Neural progenitor cell (in vitro differentiated cells): ENCODE measurements around the gene GTPBP1. TPM values are rescaled to one million over a fixed set of nuclear protein-coding genes. Genes with fewer than 3 reads are reported as not detected.

Experiments used
- DNase-seq: peaks from one replicate; pipeline ENCODE4 v3.0.0-alpha.2; 2016; ENCODE audit warnings: low spot score
- H2AFZ ChIP-seq: fragments of 200-600 bp; sonication (generic); replicated peaks from 2 replicates; pipeline ENCODE4 v1.6.1; 2016; ENCODE audit warnings: antibody characterized with exemption
- H3F3A ChIP-seq: fragments of 200-600 bp; sonication (generic); 2 replicates; pipeline ENCODE4 v1.6.1; 2016; ENCODE audit warnings: antibody characterized with exemption, low read depth
- H3K27ac ChIP-seq: fragments of 200-600 bp; sonication (generic); 2 replicates; pipeline ENCODE4 v1.5.1; 2016; ENCODE audit warnings: mild to moderate bottlenecking
- H3K27me3 ChIP-seq: fragments of 200-600 bp; sonication (generic); 2 replicates; pipeline ENCODE4 v1.6.1; 2016; ENCODE audit warnings: mild to moderate bottlenecking, moderate library complexity
- H3K36me3 ChIP-seq: fragments of 200-600 bp; sonication (generic); 2 replicates; pipeline ENCODE4 v1.5.1; 2016
- H3K4me1 ChIP-seq: fragments of 200-600 bp; sonication (generic); 2 replicates; pipeline ENCODE4 v1.6.1; 2016; ENCODE audit warnings: mixed run types
- H3K4me2 ChIP-seq: fragments of 200-600 bp; sonication (generic); 2 replicates; pipeline ENCODE4 v1.6.1; 2016
- H3K4me3 ChIP-seq: fragments of 200-600 bp; sonication (generic); 2 replicates; pipeline ENCODE4 v1.5.1; 2016
- H3K79me2 ChIP-seq: fragments of 200-600 bp; sonication (generic); 2 replicates; pipeline ENCODE4 v1.6.1; 2016; ENCODE audit warnings: low read depth
- H3K9ac ChIP-seq: fragments of 200-600 bp; sonication (generic); 2 replicates; pipeline ENCODE4 v1.6.1; 2016
- H3K9me3 ChIP-seq: fragments of 200-600 bp; sonication (generic); 2 replicates; pipeline ENCODE4 v1.5.1; 2016; ENCODE audit warnings: low read depth
- H4K20me1 ChIP-seq: fragments of 200-600 bp; sonication (generic); 2 replicates; pipeline ENCODE4 v1.6.1; 2016; ENCODE audit warnings: low read depth
- H3K27ac Mint-ChIP-seq: 3 replicates; pipeline ENCODE4 v1.8.0; 2021; ENCODE audit warnings: mixed read lengths
- H3K27me3 Mint-ChIP-seq: 2 replicates; pipeline ENCODE4 v1.8.0; 2022; ENCODE audit warnings: low read depth, mild to moderate bottlenecking, inconsistent platforms, moderate library complexity, mixed read lengths; ENCODE audit not compliant: insufficient read depth
- H3K36me3 Mint-ChIP-seq: 3 replicates; pipeline ENCODE4 v1.8.0; 2021; ENCODE audit warnings: mixed read lengths
- H3K4me1 Mint-ChIP-seq: 3 replicates; pipeline ENCODE4 v1.8.0; 2021; ENCODE audit warnings: mixed read lengths
- H3K4me3 Mint-ChIP-seq: 3 replicates; pipeline ENCODE4 v1.8.0; 2021; ENCODE audit warnings: mild to moderate bottlenecking, moderate library complexity, mixed read lengths
- H3K9me3 Mint-ChIP-seq: 3 replicates; pipeline ENCODE4 v1.8.0; 2020; ENCODE audit warnings: mixed read lengths
- EZH2 ChIP-seq: fragments of 200-600 bp; sonication (generic); IDR thresholded peaks from 2 replicates; pipeline ENCODE4 v1.6.1; 2017; ENCODE audit warnings: antibody characterized with exemption, mild to moderate bottlenecking, moderate library complexity
- EZH2phosphoT487 ChIP-seq: fragments of 200-600 bp; sonication (generic); IDR thresholded peaks from 2 replicates; pipeline ENCODE4 v1.6.1; 2017; ENCODE audit warnings: antibody characterized with exemption
- total RNA-seq: library from RNA; depleted of rRNA; stranded (reverse); fragments of >200 nt; gene quantifications from 2 replicates; pipeline ENCODE4 v1.2.3, GENCODE V29; 2015; ENCODE audit warnings: low replicate concordance
- TF ChIP-seq, protein P1 (sequence below): fragments of 200-600 bp; sonication (generic); IDR thresholded peaks from 2 replicates; pipeline ENCODE4 v1.5.1; 2017; ENCODE audit warnings: antibody characterized with exemption, mild to moderate bottlenecking

The GTPBP1 gene
- total RNA-seq, 1 donor from 2014 or later = 40.8 TPM

- Mint-ChIP-seq H3K36me3 (no peaks in the 10 kb centered on the region), H3K27me3 (peaks cover 5% of the 10 kb centered on the region), H3K27ac (no peak overlapping the region), H3K4me3 (no peak overlapping the region), H3K4me1 (peaks cover 4% of the 10 kb centered on the region), H3K9me3 (no peaks in the 10 kb centered on the region)
- Histone ChIP-seq H3K4me3 (no peak overlapping the region), H3K4me1 (no peaks in the 10 kb centered on the region), H3K79me2 (no peaks in the 10 kb centered on the region), H3K27me3 (no peaks in the 10 kb centered on the region), H3F3A (no peaks in the 10 kb centered on the region), H3K36me3 (no peaks in the 10 kb centered on the region), H3K27ac (no peak overlapping the region), H2AFZ (no peak overlapping the region), H3K4me2 (no peak overlapping the region), H3K9me3 (no peaks in the 10 kb centered on the region), H3K9ac (no peak overlapping the region), H4K20me1 (no peaks in the 10 kb centered on the region)
- DNase-seq = no peak
- TF ChIP-seq EZH2phosphoT487 (no peak), EZH2 (no peak)
- TF ChIP-seq, protein P1, sequence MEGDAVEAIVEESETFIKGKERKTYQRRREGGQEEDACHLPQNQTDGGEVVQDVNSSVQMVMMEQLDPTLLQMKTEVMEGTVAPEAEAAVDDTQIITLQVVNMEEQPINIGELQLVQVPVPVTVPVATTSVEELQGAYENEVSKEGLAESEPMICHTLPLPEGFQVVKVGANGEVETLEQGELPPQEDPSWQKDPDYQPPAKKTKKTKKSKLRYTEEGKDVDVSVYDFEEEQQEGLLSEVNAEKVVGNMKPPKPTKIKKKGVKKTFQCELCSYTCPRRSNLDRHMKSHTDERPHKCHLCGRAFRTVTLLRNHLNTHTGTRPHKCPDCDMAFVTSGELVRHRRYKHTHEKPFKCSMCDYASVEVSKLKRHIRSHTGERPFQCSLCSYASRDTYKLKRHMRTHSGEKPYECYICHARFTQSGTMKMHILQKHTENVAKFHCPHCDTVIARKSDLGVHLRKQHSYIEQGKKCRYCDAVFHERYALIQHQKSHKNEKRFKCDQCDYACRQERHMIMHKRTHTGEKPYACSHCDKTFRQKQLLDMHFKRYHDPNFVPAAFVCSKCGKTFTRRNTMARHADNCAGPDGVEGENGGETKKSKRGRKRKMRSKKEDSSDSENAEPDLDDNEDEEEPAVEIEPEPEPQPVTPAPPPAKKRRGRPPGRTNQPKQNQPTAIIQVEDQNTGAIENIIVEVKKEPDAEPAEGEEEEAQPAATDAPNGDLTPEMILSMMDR = no peak
Observed at GRCh38 chr22:38776086-38776485, 70.3 kb downstream of the GTPBP1 start.

GRCh38 chr22:38777087-38777671, 71.4 kb downstream of the GTPBP1 start:
- Histone ChIP-seq H3K79me2 (no peaks in the 10 kb centered on the region), H3K4me2 (no peak overlapping the region), H3K36me3 (no peaks in the 10 kb centered on the region), H3K4me1 (peaks cover under 1% of the 10 kb centered on the region), H3K9me3 (no peaks in the 10 kb centered on the region), H3K4me3 (no peak overlapping the region), H2AFZ (no peak overlapping the region), H4K20me1 (no peaks in the 10 kb centered on the region), H3K27me3 (no peaks in the 10 kb centered on the region), H3F3A (no peaks in the 10 kb centered on the region), H3K9ac (no peak overlapping the region), H3K27ac (no peak overlapping the region)
- H3K27me3 Mint-ChIP-seq = peaks cover 5% of the 10 kb centered on the region
- peaks cover 5% of the 10 kb centered on the region for H3K36me3 Mint-ChIP-seq
- DNase-seq = no peak
- TF ChIP-seq EZH2phosphoT487 (no peak), EZH2 (no peak)
- TF ChIP-seq, protein P1 = no peak
- H3K4me1 Mint-ChIP-seq = peaks cover 5% of the 10 kb centered on the region
- H3K9me3 Mint-ChIP-seq = no peaks in the 10 kb centered on the region
- no peak overlapping the region for H3K4me3 Mint-ChIP-seq
- no peak overlapping the region for H3K27ac Mint-ChIP-seq

- no peaks in the 10 kb centered on the region for H3F3A ChIP-seq
- H3K36me3 ChIP-seq = no peaks in the 10 kb centered on the region
- H3K27ac ChIP-seq = no peak overlapping the region
- H3K4me2 ChIP-seq = no peak overlapping the region
- peaks cover 10% of the 10 kb centered on the region for H3K4me1 Mint-ChIP-seq
- H3K4me1 ChIP-seq = peaks cover 7% of the 10 kb centered on the region
- peaks cover 5% of the 10 kb centered on the region for H3K36me3 Mint-ChIP-seq
- H4K20me1 ChIP-seq = no peaks in the 10 kb centered on the region
- no peak overlapping the region for H3K27ac Mint-ChIP-seq
- no peaks in the 10 kb centered on the region for H3K9me3 ChIP-seq
- H3K27me3 Mint-ChIP-seq = no peaks in the 10 kb centered on the region
- H3K27me3 ChIP-seq = no peaks in the 10 kb centered on the region
- H3K9ac ChIP-seq = no peak overlapping the region
- no peaks in the 10 kb centered on the region for H3K79me2 ChIP-seq
- TF ChIP-seq, protein P1 = no peak
- no peak for TF ChIP-seq EZH2
- no peak for TF ChIP-seq EZH2phosphoT487
- no peak for DNase-seq
- H3K9me3 Mint-ChIP-seq = no peaks in the 10 kb centered on the region
- no peak overlapping the region for H2AFZ ChIP-seq
- H3K4me3 ChIP-seq = no peak overlapping the region
- no peak overlapping the region for H3K4me3 Mint-ChIP-seq
Observed at GRCh38 chr22:38781033-38781432, 75.3 kb downstream of the GTPBP1 start.
